Progenitor cell of endocrine pancreas (in vitro differentiated cells): Measurements from ENCODE around the gene DYNLRB2. TPM values are rescaled to one million over a fixed set of nuclear protein-coding genes. Genes with fewer than 3 reads are reported as not detected.

Experiments
- DNase-seq: peaks from one replicate; pipeline ENCODE4 v3.0.0; 2021; ENCODE audit warnings: low spot score; ENCODE audit not compliant: unreplicated experiment
- H3K27ac Mint-ChIP-seq: 2 replicates; pipeline ENCODE4 v1.8.0; 2021; ENCODE audit warnings: mild to moderate bottlenecking, moderate library complexity, mixed read lengths
- H3K27me3 Mint-ChIP-seq: 2 replicates; pipeline ENCODE4 v1.8.0; 2021; ENCODE audit warnings: mixed read lengths
- H3K36me3 Mint-ChIP-seq: 2 replicates; pipeline ENCODE4 v1.8.0; 2022; ENCODE audit warnings: mixed read lengths; ENCODE audit not compliant: insufficient read depth
- H3K4me1 Mint-ChIP-seq: 2 replicates; pipeline ENCODE4 v1.8.0; 2021; ENCODE audit warnings: low read depth, mixed read lengths
- H3K4me3 Mint-ChIP-seq: 2 replicates; pipeline ENCODE4 v1.8.0; 2021; ENCODE audit warnings: low read depth, mild to moderate bottlenecking, moderate library complexity, mixed read lengths
- H3K9me3 Mint-ChIP-seq: 2 replicates; pipeline ENCODE4 v1.8.0; 2021; ENCODE audit warnings: low read depth, mixed read lengths
- long read RNA-seq: library from polyadenylated mRNA; unstranded; transcript quantifications from one replicate; pipeline ENCODE4 v2.0.0, GENCODE V29; 2020
- total RNA-seq: library from RNA; stranded (reverse); gene quantifications from 2 replicates; pipeline ENCODE4 v1.2.1, GENCODE V29; 2021
- TF ChIP-seq, protein P1 (sequence below): fragments of 200-600 bp; sonication (generic); IDR thresholded peaks from one replicate; pipeline ENCODE4 v1.5.0; 2021; ENCODE audit warnings: antibody characterized with exemption, mild to moderate bottlenecking; ENCODE audit not compliant: unreplicated experiment

The DYNLRB2 gene
- 2.2 and 3.6 TPM in 2 replicates for total RNA-seq
- long read RNA-seq, result 0 reads

DNA sequence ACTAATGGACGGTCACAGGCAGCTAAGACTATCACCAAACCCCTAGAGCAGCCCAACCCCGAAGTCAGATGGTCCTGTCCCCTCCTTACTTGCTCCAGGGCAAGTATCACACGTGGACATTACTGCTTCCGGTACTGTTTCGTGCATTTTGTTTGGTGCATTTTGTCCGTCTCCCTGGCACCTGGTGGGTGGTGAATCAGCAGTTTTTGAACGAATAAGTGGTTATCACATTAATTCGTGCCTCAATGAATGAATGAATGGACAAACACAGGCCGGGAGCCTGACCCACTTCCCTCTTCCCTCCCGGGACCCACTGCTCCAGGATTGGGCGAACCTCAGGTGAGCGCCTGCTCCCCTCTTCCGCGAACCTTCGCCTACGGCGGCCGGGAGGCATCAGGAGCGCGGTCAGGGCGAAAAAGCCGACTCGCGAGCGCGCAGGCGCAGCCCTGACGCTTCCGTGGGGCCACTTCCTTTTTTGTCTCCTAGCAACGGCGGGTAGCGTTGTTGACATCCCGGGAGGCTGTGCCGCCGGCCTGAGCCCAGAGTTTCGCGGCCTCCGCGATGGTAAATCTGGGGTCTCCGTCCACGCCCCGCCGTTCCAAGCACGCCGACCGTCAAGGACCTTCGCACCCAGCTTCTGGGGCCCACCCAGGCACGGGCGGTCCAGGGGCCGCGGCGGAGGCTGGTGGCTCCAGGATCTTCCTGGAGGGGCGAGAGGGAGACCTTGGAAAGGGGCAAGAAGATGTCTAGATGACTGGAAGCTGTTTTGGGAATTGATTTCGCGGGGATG is at the start of gene DYNLRB2:
TSS of gene DYNLRB2 (plus strand) at position 478 of the 790 bp plus-strand sequence. CDS start at position 562, 84 bp downstream.
- peaks cover 45% of the 10 kb centered on the region for H3K27me3 Mint-ChIP-seq
- no peaks in the 10 kb centered on the region for H3K36me3 Mint-ChIP-seq
- peaks cover 9% of the 10 kb centered on the region for H3K4me1 Mint-ChIP-seq

DNA sequence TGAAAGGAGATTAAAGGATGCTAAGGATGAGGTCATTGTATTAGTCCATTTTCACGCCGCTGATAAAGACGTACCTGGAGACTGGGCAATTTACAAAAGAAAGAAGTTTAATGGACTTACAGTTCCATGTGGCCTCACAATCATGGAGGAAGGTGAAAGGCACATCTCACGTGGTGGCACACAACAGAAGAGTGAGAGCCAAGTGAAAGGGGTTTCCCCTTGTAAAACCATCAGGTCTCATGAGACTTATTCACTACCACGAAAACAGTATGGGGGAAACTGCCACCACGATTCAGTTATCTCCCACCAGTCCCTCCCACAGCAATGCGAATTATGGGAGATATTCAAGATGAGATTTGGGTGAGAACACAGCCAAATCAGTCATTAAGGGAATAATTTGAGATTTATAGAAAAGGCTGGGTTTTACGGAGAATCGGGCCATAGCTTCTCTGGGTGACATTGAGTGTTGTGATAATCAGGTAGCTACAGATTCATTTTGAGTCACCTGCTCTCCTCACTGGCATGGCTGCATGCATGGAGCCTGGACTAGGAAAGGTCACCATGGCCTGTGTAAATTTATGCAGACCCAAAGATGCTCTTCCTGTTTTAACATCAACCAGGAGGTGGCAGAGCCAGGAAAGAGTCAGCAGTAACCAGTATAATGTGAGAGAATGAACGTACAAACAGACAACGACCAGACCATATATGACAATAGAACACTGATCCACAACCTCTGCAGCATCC is 40.5 kb upstream of the DYNLRB2 start:
- no peaks in the 10 kb centered on the region for H3K36me3 Mint-ChIP-seq
- H3K9me3 Mint-ChIP-seq, result peaks cover 3% of the 10 kb centered on the region
- H3K4me3 Mint-ChIP-seq, result no peak overlapping the region
- H3K27ac Mint-ChIP-seq, result no peak overlapping the region
- no peaks in the 10 kb centered on the region for H3K4me1 Mint-ChIP-seq
- TF ChIP-seq, protein P1, sequence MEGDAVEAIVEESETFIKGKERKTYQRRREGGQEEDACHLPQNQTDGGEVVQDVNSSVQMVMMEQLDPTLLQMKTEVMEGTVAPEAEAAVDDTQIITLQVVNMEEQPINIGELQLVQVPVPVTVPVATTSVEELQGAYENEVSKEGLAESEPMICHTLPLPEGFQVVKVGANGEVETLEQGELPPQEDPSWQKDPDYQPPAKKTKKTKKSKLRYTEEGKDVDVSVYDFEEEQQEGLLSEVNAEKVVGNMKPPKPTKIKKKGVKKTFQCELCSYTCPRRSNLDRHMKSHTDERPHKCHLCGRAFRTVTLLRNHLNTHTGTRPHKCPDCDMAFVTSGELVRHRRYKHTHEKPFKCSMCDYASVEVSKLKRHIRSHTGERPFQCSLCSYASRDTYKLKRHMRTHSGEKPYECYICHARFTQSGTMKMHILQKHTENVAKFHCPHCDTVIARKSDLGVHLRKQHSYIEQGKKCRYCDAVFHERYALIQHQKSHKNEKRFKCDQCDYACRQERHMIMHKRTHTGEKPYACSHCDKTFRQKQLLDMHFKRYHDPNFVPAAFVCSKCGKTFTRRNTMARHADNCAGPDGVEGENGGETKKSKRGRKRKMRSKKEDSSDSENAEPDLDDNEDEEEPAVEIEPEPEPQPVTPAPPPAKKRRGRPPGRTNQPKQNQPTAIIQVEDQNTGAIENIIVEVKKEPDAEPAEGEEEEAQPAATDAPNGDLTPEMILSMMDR, result no peak
- DNase-seq, result no peak
- no peaks in the 10 kb centered on the region for H3K27me3 Mint-ChIP-seq

More for the DNA sequence above, at the start of gene DYNLRB2:
- TF ChIP-seq, protein P1, result no peak
- peak; percentile 87 for DNase-seq
- peak within 1 kb of the TSS; percentile 97 for H3K27ac Mint-ChIP-seq
- peak within 1 kb of the TSS; percentile 93 for H3K4me3 Mint-ChIP-seq
- H3K9me3 Mint-ChIP-seq, result peaks cover 6% of the 10 kb centered on the region

DNA sequence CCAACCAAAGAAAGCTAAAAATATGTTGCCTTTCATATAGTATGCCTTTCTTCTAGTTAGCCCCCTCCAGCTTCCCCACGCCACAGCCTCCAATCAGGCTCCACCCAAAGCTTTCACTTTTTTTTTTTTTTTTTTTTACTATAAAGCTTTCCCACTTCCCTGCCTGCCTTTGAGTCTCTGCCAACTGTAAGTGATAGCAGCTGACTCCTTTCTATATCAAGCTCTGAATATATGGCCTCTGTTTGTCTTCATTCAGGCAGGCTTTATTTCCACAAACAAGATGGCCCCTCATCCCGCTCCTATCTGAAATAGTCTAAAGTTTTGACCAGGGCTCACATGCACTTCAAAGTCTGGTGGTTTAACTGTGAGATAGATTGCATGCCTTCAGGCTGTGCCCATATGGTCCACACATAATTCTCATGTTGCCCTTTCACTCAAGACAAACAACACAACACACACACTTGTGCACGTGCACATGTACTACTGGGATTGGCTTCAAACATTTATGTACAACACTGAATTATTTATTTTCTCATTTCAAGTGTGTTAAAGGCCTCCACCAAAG is 39.8 kb upstream of the DYNLRB2 start:
- no peak for DNase-seq
- H3K4me1 Mint-ChIP-seq, result no peaks in the 10 kb centered on the region
- H3K27ac Mint-ChIP-seq, result no peak overlapping the region
- TF ChIP-seq, protein P1, result no peak
- H3K36me3 Mint-ChIP-seq, result no peaks in the 10 kb centered on the region
- no peaks in the 10 kb centered on the region for H3K27me3 Mint-ChIP-seq
- H3K9me3 Mint-ChIP-seq, result peaks cover 3% of the 10 kb centered on the region
- H3K4me3 Mint-ChIP-seq, result no peak overlapping the region

DNA sequence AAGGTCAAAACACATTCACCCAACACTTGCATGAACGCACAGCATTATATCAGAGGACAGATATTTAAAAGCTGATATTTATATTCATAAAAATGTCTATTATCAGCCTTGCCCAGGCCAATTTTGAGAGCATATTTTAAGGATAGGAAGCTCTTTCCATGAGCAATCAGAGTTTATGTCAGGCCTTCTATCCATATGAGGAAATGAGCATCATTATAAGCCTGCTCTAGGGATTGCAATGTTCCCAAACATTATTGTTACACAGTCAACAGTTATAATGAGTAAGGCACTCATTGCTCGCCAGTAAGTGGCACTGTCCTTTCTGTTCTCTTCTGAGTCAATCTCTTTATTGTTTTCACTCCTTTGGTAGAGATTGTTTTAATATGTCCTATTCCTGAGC is 37.7 kb upstream of the DYNLRB2 start:
- Mint-ChIP-seq H3K36me3 (no peaks in the 10 kb centered on the region), H3K27ac (peak overlapping the region; percentile 17), H3K4me3 (no peak overlapping the region), H3K9me3 (peaks cover 3% of the 10 kb centered on the region), H3K4me1 (no peaks in the 10 kb centered on the region), H3K27me3 (no peaks in the 10 kb centered on the region)
- TF ChIP-seq, protein P1, result no peak
- no peak for DNase-seq

DNA sequence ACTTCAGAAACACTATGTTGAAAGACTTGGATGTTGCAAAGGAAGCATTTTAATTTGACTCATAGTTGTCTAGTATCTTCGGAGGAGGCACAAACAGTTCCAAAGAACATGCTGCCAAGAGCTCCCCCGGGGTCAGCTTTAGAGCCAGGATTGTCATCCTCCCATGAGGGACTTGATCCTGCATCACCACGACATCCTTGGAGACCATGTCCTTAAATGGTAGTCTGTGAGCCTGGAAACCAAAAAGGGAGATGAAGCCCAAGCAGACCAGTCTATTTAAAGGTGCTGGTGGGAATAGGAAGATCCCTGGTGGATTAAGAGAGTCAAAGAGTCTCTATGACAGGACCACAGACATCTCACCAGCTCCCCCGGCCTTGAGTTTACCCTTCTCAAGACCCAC is 33.3 kb upstream of the DYNLRB2 start:
- TF ChIP-seq, protein P1, result no peak
- Mint-ChIP-seq H3K4me3 (no peak overlapping the region), H3K9me3 (peaks cover 3% of the 10 kb centered on the region), H3K27me3 (peaks cover 9% of the 10 kb centered on the region), H3K4me1 (no peaks in the 10 kb centered on the region), H3K36me3 (no peaks in the 10 kb centered on the region), H3K27ac (no peak overlapping the region)
- no peak for DNase-seq
